SK-N-DZ (cell line): ENCODE data around the gene TGIF2LY. TPM values are rescaled to one million over a fixed set of nuclear protein-coding genes. Genes with fewer than 3 reads are reported as not detected.
"Not testable (repeated sequence)": the region's sequence is repeated elsewhere in the genome, so short reads cannot be mapped to it uniquely, and the experiment has no call there.

Experiments used
- DNase-seq: peaks from one replicate; pipeline ENCODE4 v3.0.0-alpha.2; 2015; ENCODE audit warnings: low spot score
- polyA plus RNA-seq, 2 experiments: library from polyadenylated mRNA; depleted of rRNA; stranded (reverse); fragments of >200 nt; gene quantifications; 2 replicates each; pipeline ENCODE4 v1.2.3, GENCODE V29; 2014
- small RNA-seq, 2 experiments: library from RNA; depleted of rRNA; stranded (forward); fragments of <200 nt; gene quantifications; one replicate each; pipeline ENCODE3, GENCODE V24; 2014

The TGIF2LY gene
- polyA plus RNA-seq (2014; cell fraction: cytosol; rRNA removed): not detected in 2 replicates
- polyA plus RNA-seq (2014; cell fraction: nucleus; rRNA removed): not detected in 2 replicates

DNA sequence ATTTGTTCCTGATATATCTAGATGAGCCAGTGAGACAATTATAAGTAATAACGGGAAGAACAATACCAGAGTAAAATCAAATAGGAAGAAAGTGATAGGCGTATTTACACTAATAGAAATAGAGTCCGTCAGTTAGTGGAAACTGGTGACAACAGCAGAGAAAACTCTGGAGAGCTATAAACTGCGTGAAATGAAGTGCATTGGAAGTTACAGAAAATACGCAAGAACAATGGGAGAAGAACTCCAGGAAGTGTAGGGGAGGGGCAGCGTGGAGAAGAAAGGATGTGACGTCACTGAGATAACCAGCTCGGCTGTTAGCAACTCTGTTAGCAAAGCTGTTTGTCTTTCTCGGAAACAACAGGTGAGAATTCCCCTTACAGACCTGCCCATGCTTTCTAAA is at the start of gene TGIF2LY:
Gene TGIF2LY, plus strand, starts transcription at position 301 of the 400 bp plus-strand sequence. CDS start 178 bp downstream, outside the sequence.
- DNase-seq: not testable (repeated sequence)

Small RNA genes within 50 kb of the gene (small RNA-seq; reads per million reads assigned to genes)
- gene PRRC2CP1: 0 reads per million in 2 experiments
